ENCODE results near the gene SLC28A1.

The SLC28A1 gene

DNA sequence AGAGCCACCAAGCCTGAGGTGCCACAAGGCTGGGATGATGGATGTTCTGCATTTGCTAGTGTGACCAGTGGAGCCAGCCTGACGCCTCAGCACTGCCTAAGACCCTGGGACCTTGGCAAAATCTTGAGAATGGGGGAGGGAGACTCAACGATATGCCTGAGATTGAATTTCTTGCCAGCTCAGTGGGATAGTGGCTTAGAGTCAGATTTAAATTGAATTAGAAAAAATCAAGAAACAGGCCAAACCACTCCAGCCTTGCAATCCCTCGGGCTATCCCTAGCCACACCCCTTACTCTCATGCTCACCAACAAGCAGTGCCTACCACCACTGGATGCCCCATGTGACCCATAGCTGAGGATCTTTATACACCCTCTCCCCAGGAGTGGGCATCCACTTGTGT lies 78.5 kb downstream of the SLC28A1 start:
- Histone ChIP-seq H3K27ac (no peak overlapping the region), H3K9me3 (ENCODE audit: severe bottlenecking) (peaks cover 10% of the 10 kb centered on the region), H3K27me3 (ENCODE audit: insufficient read depth, low read depth, severe bottlenecking) (no peaks in the 10 kb centered on the region), H3K36me3 (no peaks in the 10 kb centered on the region), H3K4me3 (ENCODE audit: low read depth, low read length) (no peak overlapping the region)
- no peak for DNase-seq
- TF ChIP-seq, protein P1, sequence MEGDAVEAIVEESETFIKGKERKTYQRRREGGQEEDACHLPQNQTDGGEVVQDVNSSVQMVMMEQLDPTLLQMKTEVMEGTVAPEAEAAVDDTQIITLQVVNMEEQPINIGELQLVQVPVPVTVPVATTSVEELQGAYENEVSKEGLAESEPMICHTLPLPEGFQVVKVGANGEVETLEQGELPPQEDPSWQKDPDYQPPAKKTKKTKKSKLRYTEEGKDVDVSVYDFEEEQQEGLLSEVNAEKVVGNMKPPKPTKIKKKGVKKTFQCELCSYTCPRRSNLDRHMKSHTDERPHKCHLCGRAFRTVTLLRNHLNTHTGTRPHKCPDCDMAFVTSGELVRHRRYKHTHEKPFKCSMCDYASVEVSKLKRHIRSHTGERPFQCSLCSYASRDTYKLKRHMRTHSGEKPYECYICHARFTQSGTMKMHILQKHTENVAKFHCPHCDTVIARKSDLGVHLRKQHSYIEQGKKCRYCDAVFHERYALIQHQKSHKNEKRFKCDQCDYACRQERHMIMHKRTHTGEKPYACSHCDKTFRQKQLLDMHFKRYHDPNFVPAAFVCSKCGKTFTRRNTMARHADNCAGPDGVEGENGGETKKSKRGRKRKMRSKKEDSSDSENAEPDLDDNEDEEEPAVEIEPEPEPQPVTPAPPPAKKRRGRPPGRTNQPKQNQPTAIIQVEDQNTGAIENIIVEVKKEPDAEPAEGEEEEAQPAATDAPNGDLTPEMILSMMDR (IDR thresholded peaks at IDR 0.05; ENCODE audit: low read depth, low read length): no peak

DNA sequence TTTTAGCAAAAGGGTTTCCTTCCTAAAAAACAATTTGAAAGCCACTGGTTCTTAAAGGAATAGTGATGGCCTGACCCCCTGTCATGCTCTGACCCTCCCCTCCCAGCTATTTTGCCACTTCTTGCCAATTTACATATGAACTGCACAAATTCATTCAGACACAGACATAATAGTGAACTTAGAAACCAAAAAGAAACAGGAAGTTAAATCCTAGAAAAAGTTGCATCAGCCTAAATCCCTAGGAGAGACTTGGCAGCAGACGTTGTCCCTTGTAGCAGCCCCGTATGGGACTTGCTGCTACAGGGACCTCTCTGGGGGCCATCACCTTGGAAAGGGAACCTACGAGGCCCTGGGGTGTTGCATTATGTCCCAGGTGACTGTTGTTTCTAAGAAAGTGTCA lies 82.9 kb downstream of the SLC28A1 start:
- H3K36me3 ChIP-seq: no peaks in the 10 kb centered on the region
- no peak overlapping the region for H3K27ac ChIP-seq
- no peaks in the 10 kb centered on the region for H3K27me3 ChIP-seq (ENCODE audit: insufficient read depth, low read depth, severe bottlenecking)
- TF ChIP-seq, protein P1 (IDR thresholded peaks at IDR 0.05; ENCODE audit: low read depth, low read length): no peak
- no peak overlapping the region for H3K4me3 ChIP-seq (ENCODE audit: low read depth, low read length)
- DNase-seq: no peak
- H3K9me3 ChIP-seq (ENCODE audit: severe bottlenecking): peaks cover 10% of the 10 kb centered on the region

DNA sequence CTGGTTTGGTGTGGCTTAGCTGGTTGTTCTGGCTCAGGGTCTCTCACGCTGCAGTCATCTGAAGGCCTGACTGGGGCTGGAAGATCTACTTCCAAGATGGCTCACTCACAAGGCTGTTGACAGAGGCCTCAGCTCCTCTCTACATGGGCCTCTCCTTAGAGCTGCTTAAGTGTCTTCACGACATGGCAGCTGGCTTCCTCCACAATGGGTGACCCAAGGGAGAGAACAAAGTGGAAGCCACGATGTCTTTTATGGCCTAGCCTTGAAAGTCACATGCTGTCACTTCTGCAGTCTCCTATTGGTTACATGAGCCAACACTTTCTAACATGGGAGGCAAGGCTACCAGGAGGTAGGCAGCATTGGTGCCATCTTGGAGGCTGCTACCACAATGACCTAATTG lies 83.8 kb downstream of the SLC28A1 start:
- no peak for DNase-seq
- H3K27ac ChIP-seq: no peak overlapping the region
- no peaks in the 10 kb centered on the region for H3K27me3 ChIP-seq (ENCODE audit: insufficient read depth, low read depth, severe bottlenecking)
- TF ChIP-seq, protein P1 (IDR thresholded peaks at IDR 0.05; ENCODE audit: low read depth, low read length): no peak
- H3K4me3 ChIP-seq (ENCODE audit: low read depth, low read length): no peak overlapping the region
- no peaks in the 10 kb centered on the region for H3K36me3 ChIP-seq
- H3K9me3 ChIP-seq (ENCODE audit: severe bottlenecking): peaks cover 10% of the 10 kb centered on the region

DNA sequence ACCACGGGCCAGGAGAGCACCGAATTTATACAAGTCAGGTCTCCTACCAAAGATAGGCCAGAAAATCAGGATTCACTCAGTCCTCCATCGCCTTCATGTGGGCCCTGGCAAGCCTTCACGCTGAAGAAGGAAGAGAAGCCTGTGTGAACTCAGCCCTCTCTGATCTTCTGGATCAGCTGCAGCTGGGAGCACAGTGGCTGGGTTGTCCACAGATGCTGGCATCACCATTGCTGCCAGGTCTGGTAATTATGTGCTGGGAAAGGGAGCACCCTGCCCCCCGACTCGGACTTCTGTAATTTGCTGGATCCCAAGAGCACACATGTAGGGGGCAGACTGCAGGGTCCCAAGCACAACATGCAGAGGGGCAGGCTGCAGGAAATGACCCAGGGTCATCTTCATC lies 84.8 kb downstream of the SLC28A1 start:
- Histone ChIP-seq H3K36me3 (no peaks in the 10 kb centered on the region), H3K9me3 (ENCODE audit: severe bottlenecking) (peaks cover 10% of the 10 kb centered on the region), H3K27me3 (ENCODE audit: insufficient read depth, low read depth, severe bottlenecking) (no peaks in the 10 kb centered on the region), H3K4me3 (ENCODE audit: low read depth, low read length) (no peak overlapping the region), H3K27ac (no peak overlapping the region)
- DNase-seq: no peak
- TF ChIP-seq, protein P1 (IDR thresholded peaks at IDR 0.05; ENCODE audit: low read depth, low read length): no peak

DNA sequence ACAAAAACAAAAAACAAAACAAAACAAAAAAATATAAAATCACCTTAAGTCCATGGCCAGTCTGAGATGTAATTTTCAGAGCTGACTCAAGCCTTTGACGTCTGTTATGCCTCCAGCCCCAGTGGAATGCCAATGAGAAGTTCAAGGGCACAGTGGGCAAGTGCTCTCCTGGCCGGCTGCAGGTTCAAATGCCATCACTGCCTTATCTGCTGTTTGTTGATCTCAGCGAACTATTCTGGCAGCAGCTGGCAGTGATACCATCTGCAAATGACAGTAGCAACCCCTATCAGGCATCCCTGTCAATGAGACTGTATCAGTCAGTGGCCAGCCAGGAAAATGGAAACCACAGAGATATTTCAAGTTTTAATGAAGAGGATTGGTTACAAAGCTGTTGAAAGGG lies 86.4 kb downstream of the SLC28A1 start:
- DNase-seq: no peak
- no peak overlapping the region for H3K4me3 ChIP-seq (ENCODE audit: low read depth, low read length)
- no peaks in the 10 kb centered on the region for H3K36me3 ChIP-seq
- peaks cover 7% of the 10 kb centered on the region for H3K9me3 ChIP-seq (ENCODE audit: severe bottlenecking)
- no peak overlapping the region for H3K27ac ChIP-seq
- no peaks in the 10 kb centered on the region for H3K27me3 ChIP-seq (ENCODE audit: insufficient read depth, low read depth, severe bottlenecking)
- TF ChIP-seq, protein P1 (IDR thresholded peaks at IDR 0.05; ENCODE audit: low read depth, low read length): no peak
